Measurements from ENCODE around the gene GPAT3. TPM values are rescaled to one million over a fixed set of nuclear protein-coding genes. Genes with fewer than 3 reads are reported as not detected.
A peak's percentile ranks its signal among the peaks of the same experiment; 100 is the strongest.

GPAT3 gene
- total RNA-seq, 1 donor from 2014 or later = 16.0 TPM

GRCh38 chr4:83536362-83537272 lies 709 bp downstream of the GPAT3 start:
- peak overlapping the region; percentile 93 for H3K4me3 Mint-ChIP-seq (ENCODE audit: unreplicated experiment)
- peak; percentile 15 for DNase-seq (ENCODE audit: low spot score)
- H3K27ac Mint-ChIP-seq (ENCODE audit: unreplicated experiment) = peak overlapping the region; percentile 7
- H3K27me3 Mint-ChIP-seq (ENCODE audit: unreplicated experiment) = peaks cover 11% of the 10 kb centered on the region
- no peak for TF ChIP-seq CTCF (IDR thresholded peaks at IDR 0.05; ENCODE audit: unreplicated experiment)
- H3K4me1 Mint-ChIP-seq (ENCODE audit: unreplicated experiment) = peaks cover 14% of the 10 kb centered on the region
- peaks cover 4% of the 10 kb centered on the region for H3K36me3 Mint-ChIP-seq (ENCODE audit: low read depth, unreplicated experiment)
- no peaks in the 10 kb centered on the region for H3K9me3 Mint-ChIP-seq (ENCODE audit: unreplicated experiment)

- TF ChIP-seq CTCF (IDR thresholded peaks at IDR 0.05; ENCODE audit: unreplicated experiment) = no peak
- no peak overlapping the region for H3K27ac Mint-ChIP-seq (ENCODE audit: unreplicated experiment)
Observed at GRCh38 chr4:83542225-83542624, 6.3 kb downstream of the GPAT3 start.

GRCh38 chr4:83546786-83547185 lies 10.9 kb downstream of the GPAT3 start:
- H3K4me3 Mint-ChIP-seq (ENCODE audit: unreplicated experiment) = no peak overlapping the region
- H3K9me3 Mint-ChIP-seq (ENCODE audit: unreplicated experiment) = no peaks in the 10 kb centered on the region
- no peak for TF ChIP-seq CTCF (IDR thresholded peaks at IDR 0.05; ENCODE audit: unreplicated experiment)
- H3K27me3 Mint-ChIP-seq (ENCODE audit: unreplicated experiment) = no peaks in the 10 kb centered on the region
- H3K4me1 Mint-ChIP-seq (ENCODE audit: unreplicated experiment) = no peaks in the 10 kb centered on the region
- no peak overlapping the region for H3K27ac Mint-ChIP-seq (ENCODE audit: unreplicated experiment)
- DNase-seq (ENCODE audit: low spot score) = no peak
- no peaks in the 10 kb centered on the region for H3K36me3 Mint-ChIP-seq (ENCODE audit: low read depth, unreplicated experiment)

More at GRCh38 chr4:83542225-83542624, 6.3 kb downstream of the GPAT3 start:
- DNase-seq (ENCODE audit: low spot score) = no peak
- Mint-ChIP-seq H3K9me3 (ENCODE audit: unreplicated experiment) (no peaks in the 10 kb centered on the region), H3K4me3 (ENCODE audit: unreplicated experiment) (no peak overlapping the region), H3K36me3 (ENCODE audit: low read depth, unreplicated experiment) (no peaks in the 10 kb centered on the region), H3K4me1 (ENCODE audit: unreplicated experiment) (no peaks in the 10 kb centered on the region), H3K27me3 (ENCODE audit: unreplicated experiment) (no peaks in the 10 kb centered on the region)

- Mint-ChIP-seq H3K9me3 (ENCODE audit: unreplicated experiment) (no peaks in the 10 kb centered on the region), H3K27me3 (ENCODE audit: unreplicated experiment) (no peaks in the 10 kb centered on the region), H3K27ac (ENCODE audit: unreplicated experiment) (no peak overlapping the region), H3K36me3 (ENCODE audit: low read depth, unreplicated experiment) (no peaks in the 10 kb centered on the region), H3K4me3 (ENCODE audit: unreplicated experiment) (no peak overlapping the region), H3K4me1 (ENCODE audit: unreplicated experiment) (no peaks in the 10 kb centered on the region)
- DNase-seq (ENCODE audit: low spot score) = no peak
- TF ChIP-seq CTCF (IDR thresholded peaks at IDR 0.05; ENCODE audit: unreplicated experiment) = no peak
Observed at GRCh38 chr4:83548151-83548905, 12.4 kb downstream of the GPAT3 start.

All from endothelial cell (in vitro differentiated cells).